ENCODE measurements around the gene CD200.

The CD200 gene

GRCh38 chr3:112362221-112362620 lies 29.3 kb downstream of the CD200 start:
- TF ChIP-seq CTCF (conservative IDR thresholded peaks at IDR 0.05): no peak

GRCh38 chr3:112364291-112364690 lies 31.3 kb downstream of the CD200 start:
- H3K27ac ChIP-seq: no peak overlapping the region
- TF ChIP-seq CTCF (conservative IDR thresholded peaks at IDR 0.05): no peak

More at GRCh38 chr3:112362221-112362620, 29.3 kb downstream of the CD200 start:
- H3K27ac ChIP-seq: no peak overlapping the region

- no peak overlapping the region for H3K27ac ChIP-seq
- TF ChIP-seq CTCF (conservative IDR thresholded peaks at IDR 0.05): no peak
Observed at GRCh38 chr3:112365035-112365434, 32.1 kb downstream of the CD200 start.

GRCh38 chr3:112365636-112366035 lies 32.7 kb downstream of the CD200 start:
- no peak for TF ChIP-seq CTCF (conservative IDR thresholded peaks at IDR 0.05)
- no peak overlapping the region for H3K27ac ChIP-seq

- no peak overlapping the region for H3K27ac ChIP-seq
- TF ChIP-seq CTCF (conservative IDR thresholded peaks at IDR 0.05): no peak
Observed at GRCh38 chr3:112366522-112366921, 33.6 kb downstream of the CD200 start.

GRCh38 chr3:112371569-112371968 lies 38.6 kb downstream of the CD200 start:
- no peak overlapping the region for H3K27ac ChIP-seq
- no peak for TF ChIP-seq CTCF (conservative IDR thresholded peaks at IDR 0.05)

- no peak for TF ChIP-seq CTCF (conservative IDR thresholded peaks at IDR 0.05)
- no peak overlapping the region for H3K27ac ChIP-seq
Observed at GRCh38 chr3:112372396-112372795, 39.4 kb downstream of the CD200 start.

GRCh38 chr3:112373476-112373875 lies 40.5 kb downstream of the CD200 start:
- H3K27ac ChIP-seq: no peak overlapping the region
- no peak for TF ChIP-seq CTCF (conservative IDR thresholded peaks at IDR 0.05)

Data from VCaP (cell line).